Measurements from ENCODE around the gene RMDN2. TPM values are rescaled to one million over a fixed set of nuclear protein-coding genes. Genes with fewer than 3 reads are reported as not detected.

Gene RMDN2
- total RNA-seq, 2 experiments from 2014 or later = 2.0 to 2.9 TPM

DNA sequence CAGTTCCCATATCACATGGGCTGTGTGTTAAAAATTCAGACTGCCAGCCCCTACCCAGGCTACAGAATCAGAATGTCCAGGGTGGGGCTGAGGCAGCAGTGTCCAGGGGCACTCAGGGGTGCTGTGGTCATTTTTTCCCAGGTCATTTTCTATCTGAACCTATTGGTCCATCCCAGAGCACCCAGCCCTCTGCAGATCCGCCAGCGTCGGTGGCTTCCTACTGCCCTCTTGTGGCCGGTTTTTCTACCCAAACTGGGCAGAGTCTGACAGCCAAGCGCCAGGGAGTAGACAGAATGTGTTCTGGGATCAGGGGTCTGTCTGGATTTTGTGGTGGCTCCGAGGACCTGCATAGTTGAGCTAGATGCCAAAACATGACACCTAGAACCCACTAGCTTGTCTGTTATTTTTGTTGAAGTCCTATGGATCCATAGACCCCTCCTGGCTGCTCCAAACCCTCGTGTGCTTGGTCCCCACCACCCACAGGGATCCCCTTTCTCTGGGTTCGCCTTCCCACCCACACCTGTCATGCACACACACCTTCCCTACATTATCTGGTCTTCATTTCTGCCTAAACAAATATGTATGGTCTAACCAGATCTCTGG, 34.1 kb upstream of the RMDN2 start:
- ChIA-PET CTCF (interaction anchor here (1.0 to 1.1 kb wide), 2 partner anchors 10 to 500 kb away, joined by 3 to 4 read pairs; no protein-coding TSS in a partner anchor), POLR2A (no interaction called here)
- Mint-ChIP-seq H3K4me3 (no peak overlapping the region), H3K27me3 (peaks cover 14% of the 10 kb centered on the region), H3K9me3 (no peaks in the 10 kb centered on the region), H3K4me1 (peaks cover 35% of the 10 kb centered on the region), H3K27ac (no peak overlapping the region), H3K36me3 (ENCODE audit: low read depth) (no peaks in the 10 kb centered on the region)
- peak; percentile 69 for DNase-seq

DNA sequence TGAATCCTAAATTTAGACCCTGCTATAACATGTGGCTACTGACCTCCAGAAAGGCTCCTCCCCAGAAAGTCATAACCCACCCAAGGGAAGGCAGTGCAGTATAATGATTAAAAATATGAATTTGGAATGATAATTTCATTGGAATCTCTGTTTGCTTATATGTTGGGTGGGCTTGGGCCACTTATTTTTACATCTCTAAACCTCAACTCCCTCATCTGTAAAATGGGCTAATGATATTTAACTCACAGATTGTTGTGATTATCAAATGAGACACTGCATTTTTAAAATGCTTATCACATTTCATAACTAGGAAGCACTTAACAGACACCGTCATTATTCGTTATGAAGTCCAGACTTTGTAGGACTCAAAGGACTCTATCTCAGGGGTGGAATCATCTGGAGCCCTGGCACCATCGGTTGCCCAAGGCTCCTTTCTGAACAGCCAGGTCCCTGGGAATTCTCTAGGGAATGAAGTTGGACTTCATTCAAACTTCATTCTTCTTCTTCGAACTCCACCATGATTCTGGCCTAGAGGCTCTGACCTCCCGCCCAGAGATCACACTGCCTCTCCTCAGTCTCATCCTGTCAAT, 33.1 kb upstream of the RMDN2 start:
- ChIA-PET POLR2A (no interaction called here), CTCF (interaction anchor here (0.6 to 1.1 kb wide), 2 partner anchors 9 to 788 kb away, joined by 3 read pairs; no protein-coding TSS in a partner anchor)
- Mint-ChIP-seq H3K4me3 (peak overlapping the region; percentile 25), H3K27me3 (peaks cover 12% of the 10 kb centered on the region), H3K9me3 (no peaks in the 10 kb centered on the region), H3K36me3 (ENCODE audit: low read depth) (no peaks in the 10 kb centered on the region), H3K27ac (peak overlapping the region; percentile 34), H3K4me1 (peaks cover 32% of the 10 kb centered on the region)
- no peak for DNase-seq

DNA sequence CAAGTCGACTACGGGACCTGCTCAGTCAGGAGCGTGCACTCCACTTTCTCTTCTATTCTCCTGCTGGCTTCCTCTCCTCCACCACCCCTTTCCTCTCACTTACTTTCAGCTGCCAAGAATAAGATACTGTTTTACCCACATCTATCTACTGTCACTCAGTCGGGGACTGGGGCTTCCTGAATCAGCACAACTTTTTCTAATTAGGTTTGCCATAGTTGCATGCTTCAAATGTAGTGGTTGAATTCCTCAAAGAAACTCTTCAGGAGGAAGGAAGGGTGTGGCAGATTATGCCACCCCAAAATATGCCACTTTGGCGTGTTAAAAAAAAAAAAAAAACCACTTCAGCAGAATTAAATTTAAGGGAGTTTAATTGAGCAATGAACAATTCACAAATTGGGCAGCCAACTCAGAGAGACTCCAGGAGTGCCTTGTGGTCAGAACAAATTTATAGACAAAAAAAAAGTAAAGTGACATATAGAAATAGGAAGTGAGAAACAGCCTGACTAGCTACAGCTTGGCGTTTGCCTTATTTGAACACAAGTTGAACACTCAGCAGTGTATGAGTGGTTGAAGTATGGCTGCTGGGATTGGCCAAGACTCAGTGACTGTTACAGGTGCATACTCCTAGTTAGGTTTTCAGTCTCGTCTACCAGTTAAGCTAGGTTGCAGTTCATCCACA, 32.5 kb upstream of the RMDN2 start:
- Mint-ChIP-seq H3K27ac (peak overlapping the region; percentile 34), H3K4me3 (peak overlapping the region; percentile 25)

DNA sequence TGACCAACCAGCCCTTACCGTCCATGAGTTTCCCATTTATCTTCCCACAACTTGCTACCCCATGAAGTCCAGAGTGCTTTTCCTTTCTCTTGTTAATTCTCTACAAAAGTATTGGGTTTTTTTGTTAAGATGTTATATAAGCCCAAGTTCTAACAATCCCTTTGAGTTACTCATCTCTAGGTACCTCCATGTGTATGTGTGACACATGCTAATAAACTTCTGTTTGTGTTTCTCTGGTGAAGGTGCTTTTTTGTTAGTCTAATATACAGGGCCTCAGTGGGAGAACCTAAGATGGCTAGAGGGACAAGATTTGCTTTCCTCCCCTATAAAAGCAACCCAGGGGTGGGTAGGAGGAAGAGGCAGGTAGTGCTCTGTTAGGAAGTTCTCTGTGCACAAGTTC, 31.8 kb upstream of the RMDN2 start:
- no peak overlapping the region for H3K4me3 Mint-ChIP-seq
- DNase-seq = no peak
- ChIA-PET POLR2A (no interaction called here), CTCF (interaction anchor here (1.1 kb wide), 1 partner anchor 16 kb away, joined by 5 read pairs; no protein-coding TSS in a partner anchor)
- H3K27ac Mint-ChIP-seq = peak overlapping the region; percentile 28
- H3K36me3 Mint-ChIP-seq (ENCODE audit: low read depth) = no peaks in the 10 kb centered on the region
- H3K4me1 Mint-ChIP-seq = peaks cover 32% of the 10 kb centered on the region
- peaks cover 8% of the 10 kb centered on the region for H3K27me3 Mint-ChIP-seq
- H3K9me3 Mint-ChIP-seq = no peaks in the 10 kb centered on the region

More for the DNA sequence above, 32.5 kb upstream of the RMDN2 start:
- peak; percentile 24 for DNase-seq
- POLR2A ChIA-PET = no interaction called here
- Mint-ChIP-seq H3K36me3 (ENCODE audit: low read depth) (no peaks in the 10 kb centered on the region), H3K27me3 (peaks cover 12% of the 10 kb centered on the region), H3K4me1 (peaks cover 32% of the 10 kb centered on the region), H3K9me3 (no peaks in the 10 kb centered on the region)
- CTCF ChIA-PET = interaction anchor here (1.1 kb wide), 1 partner anchor 15 kb away, joined by 5 read pairs; no protein-coding TSS in a partner anchor

DNA sequence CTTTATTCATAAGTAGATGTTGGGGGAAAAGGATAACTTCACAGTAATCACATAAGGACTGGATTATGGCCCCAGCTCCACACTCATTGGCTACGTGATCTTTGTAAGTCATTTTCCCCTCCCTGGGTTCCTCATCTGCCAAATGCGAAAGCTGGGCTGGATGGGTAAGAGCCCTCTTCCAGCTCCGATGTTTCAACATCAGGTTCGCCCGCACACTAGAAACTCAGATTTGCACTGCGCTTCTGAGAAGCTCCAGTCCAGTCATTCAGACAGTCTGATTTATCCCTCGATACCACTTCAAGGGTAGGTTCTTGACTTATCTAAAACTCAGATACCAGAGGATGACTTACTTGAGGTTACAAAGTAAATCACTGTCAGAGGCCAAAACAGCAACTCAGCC, 31.0 kb upstream of the RMDN2 start:
- ChIA-PET CTCF (interaction anchor here (0.5 to 0.6 kb wide), 2 partner anchors 249 to 1392 kb away, joined by 3 read pairs; no protein-coding TSS in a partner anchor), POLR2A (no interaction called here)
- H3K27ac Mint-ChIP-seq = no peak overlapping the region

DNA sequence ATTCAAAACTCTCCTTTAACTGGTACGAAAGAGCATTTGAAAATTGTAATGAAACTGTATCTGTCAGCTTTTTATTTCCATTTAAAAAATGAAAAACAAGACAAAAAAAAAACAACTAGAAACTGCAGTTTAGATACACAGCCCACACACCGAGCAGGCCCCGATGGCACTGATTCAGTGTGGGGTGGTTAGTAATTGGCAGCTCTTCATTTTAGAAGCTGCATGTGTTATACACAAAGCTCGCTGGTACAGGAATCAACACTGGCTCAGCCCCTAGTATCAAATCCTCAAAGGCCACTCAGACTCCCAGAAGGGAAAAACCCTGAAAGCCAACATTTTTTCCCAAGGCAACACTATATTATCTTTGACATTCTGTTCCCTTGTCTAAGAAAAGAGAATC, 30.5 kb upstream of the RMDN2 start:
- Mint-ChIP-seq H3K9me3 (no peaks in the 10 kb centered on the region), H3K27me3 (peaks cover 7% of the 10 kb centered on the region), H3K4me1 (peaks cover 32% of the 10 kb centered on the region), H3K27ac (no peak overlapping the region), H3K36me3 (ENCODE audit: low read depth) (no peaks in the 10 kb centered on the region), H3K4me3 (no peak overlapping the region)
- POLR2A ChIA-PET = no interaction called here
- no peak for DNase-seq
- CTCF ChIA-PET = interaction anchor here (0.6 to 1.3 kb wide), 4 partner anchors 8 to 933 kb away, joined by 3 to 5 read pairs (median 3); no protein-coding TSS in a partner anchor

More for the DNA sequence above, 31.0 kb upstream of the RMDN2 start:
- H3K36me3 Mint-ChIP-seq (ENCODE audit: low read depth) = no peaks in the 10 kb centered on the region
- no peak for DNase-seq
- peaks cover 8% of the 10 kb centered on the region for H3K27me3 Mint-ChIP-seq
- H3K4me1 Mint-ChIP-seq = peaks cover 32% of the 10 kb centered on the region
- H3K4me3 Mint-ChIP-seq = no peak overlapping the region
- no peaks in the 10 kb centered on the region for H3K9me3 Mint-ChIP-seq

DNA sequence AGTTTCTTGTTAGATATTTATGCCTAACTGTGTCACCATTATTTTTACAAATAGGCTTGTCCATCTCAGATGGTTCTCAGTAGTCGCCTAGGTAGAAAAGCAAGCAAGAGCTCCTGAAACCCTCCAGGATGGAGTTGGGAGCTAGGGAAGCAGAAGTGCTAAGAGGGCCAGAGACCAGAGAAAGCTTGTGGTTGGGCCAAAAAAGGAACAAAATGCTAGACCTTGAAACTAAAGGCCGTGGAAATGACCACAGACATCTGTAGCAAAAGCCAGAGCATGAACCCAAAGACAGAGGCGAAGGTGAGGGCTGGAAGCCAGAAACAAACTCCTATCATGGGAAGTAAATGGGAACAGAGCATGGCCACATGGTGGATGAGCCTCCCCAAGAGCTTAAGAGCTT, 29.9 kb upstream of the RMDN2 start:
- Mint-ChIP-seq H3K4me3 (no peak overlapping the region), H3K36me3 (ENCODE audit: low read depth) (no peaks in the 10 kb centered on the region), H3K4me1 (peaks cover 32% of the 10 kb centered on the region), H3K27me3 (peaks cover 6% of the 10 kb centered on the region), H3K9me3 (no peaks in the 10 kb centered on the region), H3K27ac (no peak overlapping the region)
- ChIA-PET CTCF (interaction anchor here (0.6 to 1.3 kb wide), 4 partner anchors 9 to 933 kb away, joined by 3 to 5 read pairs (median 3); no protein-coding TSS in a partner anchor), POLR2A (no interaction called here)
- DNase-seq = no peak

DNA sequence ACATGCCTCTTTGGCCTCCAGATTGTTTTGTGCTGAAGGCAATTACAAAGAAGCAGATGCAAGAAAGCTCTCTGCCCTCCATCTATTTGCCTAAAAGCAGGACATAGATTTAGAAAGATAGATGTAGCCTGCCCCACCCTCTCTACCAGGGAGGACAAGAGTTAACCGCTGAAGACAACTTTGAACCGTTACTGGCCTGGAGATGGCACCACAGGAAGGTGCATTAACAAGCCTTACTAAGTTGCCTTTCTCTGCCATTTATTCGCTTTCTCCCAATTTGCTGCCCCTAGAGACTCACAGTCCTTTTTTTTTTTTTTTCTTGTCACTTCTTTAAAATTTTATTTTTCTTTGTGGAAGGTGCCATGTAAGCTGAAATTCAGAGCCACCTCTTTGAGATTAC, 28.8 kb upstream of the RMDN2 start:
- peaks cover 3% of the 10 kb centered on the region for H3K27me3 Mint-ChIP-seq
- H3K9me3 Mint-ChIP-seq = no peaks in the 10 kb centered on the region
- H3K4me3 Mint-ChIP-seq = no peak overlapping the region
- no peaks in the 10 kb centered on the region for H3K36me3 Mint-ChIP-seq (ENCODE audit: low read depth)
- peaks cover 25% of the 10 kb centered on the region for H3K4me1 Mint-ChIP-seq
- DNase-seq = no peak
- no peak overlapping the region for H3K27ac Mint-ChIP-seq
- ChIA-PET POLR2A (no interaction called here), CTCF (interaction anchor here (1.5 kb wide), 1 partner anchor 18 kb away, joined by 3 read pairs; no protein-coding TSS in a partner anchor)

DNA sequence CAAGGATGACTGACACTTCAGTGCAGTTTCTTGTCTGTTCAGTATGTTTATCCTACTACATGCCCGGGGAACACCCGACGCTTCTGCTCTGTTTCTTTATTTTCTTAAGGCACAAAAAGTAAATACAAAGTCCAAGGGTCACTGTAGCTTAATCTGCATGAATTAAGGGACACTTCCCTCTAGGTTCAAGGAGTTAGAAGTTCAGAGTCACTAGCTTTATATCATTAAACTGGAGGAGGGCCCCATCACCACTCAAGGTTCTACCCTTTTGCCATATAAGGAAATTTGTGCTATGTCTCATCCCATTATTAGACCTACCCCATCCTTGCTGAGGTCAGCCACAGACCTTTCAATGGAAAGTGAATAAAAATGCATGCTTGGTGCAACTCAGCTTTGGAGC, 27.6 kb upstream of the RMDN2 start:
- Mint-ChIP-seq H3K4me1 (peaks cover 13% of the 10 kb centered on the region), H3K36me3 (ENCODE audit: low read depth) (no peaks in the 10 kb centered on the region), H3K4me3 (no peak overlapping the region), H3K27ac (no peak overlapping the region), H3K9me3 (no peaks in the 10 kb centered on the region), H3K27me3 (peaks cover 3% of the 10 kb centered on the region)
- DNase-seq = no peak
- CTCF ChIA-PET = interaction anchor here (0.5 to 1.5 kb wide), 2 partner anchors 10 to 20 kb away, joined by 3 to 4 read pairs; no protein-coding TSS in a partner anchor
- POLR2A ChIA-PET = interaction anchor here (0.5 kb wide), 1 partner anchor 482 kb away, joined by 4 read pairs; no protein-coding TSS in a partner anchor

DNA sequence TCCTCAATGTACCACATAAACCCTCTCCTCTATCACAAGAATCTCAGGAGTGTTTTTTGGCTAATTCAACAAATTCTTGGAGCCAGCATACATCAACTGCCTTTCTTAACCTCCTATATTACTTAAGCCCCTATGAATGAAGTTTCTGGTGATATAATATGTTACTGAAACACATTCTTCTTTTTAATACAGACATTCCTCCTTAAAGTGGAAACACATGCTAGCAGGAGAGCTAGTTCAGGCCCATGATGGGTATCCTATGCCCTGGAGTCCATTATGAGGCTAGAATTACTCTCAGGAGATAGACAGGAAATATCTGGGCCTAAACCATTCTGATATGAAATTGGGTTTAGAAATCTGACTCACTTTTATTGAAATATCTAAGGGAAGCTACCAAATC, 26.6 kb upstream of the RMDN2 start:
- CTCF ChIA-PET = no interaction called here
- Mint-ChIP-seq H3K27ac (no peak overlapping the region), H3K4me3 (no peak overlapping the region), H3K4me1 (peaks cover 4% of the 10 kb centered on the region), H3K36me3 (ENCODE audit: low read depth) (no peaks in the 10 kb centered on the region), H3K9me3 (no peaks in the 10 kb centered on the region), H3K27me3 (peaks cover 5% of the 10 kb centered on the region)
- POLR2A ChIA-PET = no interaction called here
- no peak for DNase-seq

DNA sequence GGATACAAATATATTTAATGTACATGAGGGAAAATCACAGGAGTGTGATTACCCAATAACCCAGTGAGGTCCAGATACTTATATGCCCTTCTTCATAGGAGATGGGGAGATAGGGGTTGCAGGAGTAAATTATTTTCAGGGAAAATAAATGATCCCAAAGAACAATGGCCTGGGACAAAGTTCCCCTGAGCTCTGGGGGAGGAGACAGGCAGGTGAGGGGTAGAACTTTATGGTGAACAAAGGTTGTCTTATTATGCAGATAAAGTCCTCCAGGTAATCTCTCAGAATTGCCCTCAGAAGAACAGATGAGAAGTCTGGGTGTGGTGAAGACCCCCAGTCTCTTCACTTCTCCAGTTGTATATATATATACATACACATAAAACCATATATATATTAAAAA, 22.1 kb upstream of the RMDN2 start:
- H3K27me3 Mint-ChIP-seq = peaks cover 17% of the 10 kb centered on the region
- ChIA-PET POLR2A (no interaction called here), CTCF (no interaction called here)
- no peak overlapping the region for H3K27ac Mint-ChIP-seq
- no peaks in the 10 kb centered on the region for H3K4me1 Mint-ChIP-seq
- no peaks in the 10 kb centered on the region for H3K9me3 Mint-ChIP-seq
- no peaks in the 10 kb centered on the region for H3K36me3 Mint-ChIP-seq (ENCODE audit: low read depth)
- no peak for DNase-seq
- no peak overlapping the region for H3K4me3 Mint-ChIP-seq

DNA sequence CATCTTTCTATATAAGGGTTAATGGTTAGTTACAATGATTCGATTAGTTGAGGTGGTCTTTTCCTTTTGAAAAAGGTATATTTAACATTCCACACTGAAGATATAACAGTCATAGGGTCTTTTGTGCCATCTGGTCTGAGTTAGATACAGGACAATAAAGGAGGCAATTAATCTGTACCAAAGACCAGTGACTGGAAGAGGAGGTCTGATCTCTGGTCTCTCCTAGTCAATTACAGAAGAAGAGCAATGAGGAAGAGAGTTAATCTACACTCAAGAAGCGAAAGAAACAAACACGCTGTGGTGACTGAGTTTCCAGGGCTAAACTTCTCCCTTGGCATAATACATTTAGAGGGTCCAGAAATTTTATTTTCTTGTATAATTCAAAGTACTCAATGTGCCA, 20.7 kb upstream of the RMDN2 start:
- Mint-ChIP-seq H3K36me3 (ENCODE audit: low read depth) (no peaks in the 10 kb centered on the region), H3K4me3 (no peak overlapping the region), H3K27ac (no peak overlapping the region), H3K9me3 (no peaks in the 10 kb centered on the region), H3K27me3 (peaks cover 18% of the 10 kb centered on the region), H3K4me1 (no peaks in the 10 kb centered on the region)
- no peak for DNase-seq
- ChIA-PET POLR2A (no interaction called here), CTCF (no interaction called here)

DNA sequence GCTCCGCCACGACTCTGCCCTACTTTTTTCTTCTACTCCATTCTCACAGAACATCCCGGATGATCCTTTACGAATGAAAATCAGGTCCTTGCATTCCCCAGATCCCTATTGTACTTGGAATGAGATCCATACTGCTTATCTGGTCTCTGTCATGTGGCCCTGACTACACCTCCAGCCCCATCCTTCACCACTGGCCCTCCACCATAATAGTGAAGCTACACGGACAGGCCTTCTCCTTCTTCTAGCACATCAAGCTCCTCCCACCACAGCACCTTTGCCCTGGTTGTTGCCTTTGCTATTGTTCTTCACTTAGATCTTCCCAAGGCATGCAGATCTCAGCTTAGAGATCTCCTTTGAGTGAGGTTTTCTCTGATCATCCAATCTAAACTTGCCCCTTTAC, 20.1 kb upstream of the RMDN2 start:
- Mint-ChIP-seq H3K4me3 (no peak overlapping the region), H3K27me3 (peaks cover 18% of the 10 kb centered on the region), H3K27ac (no peak overlapping the region), H3K36me3 (ENCODE audit: low read depth) (no peaks in the 10 kb centered on the region), H3K9me3 (no peaks in the 10 kb centered on the region), H3K4me1 (no peaks in the 10 kb centered on the region)
- CTCF ChIA-PET = no interaction called here
- POLR2A ChIA-PET = no interaction called here
- no peak for DNase-seq
